Lower lobe of right lung (tissue), 2 donors: ENCODE measurements around the gene MAP7D2. TPM values are rescaled to one million over a fixed set of nuclear protein-coding genes. Genes with fewer than 3 reads are reported as not detected.
A peak's percentile ranks its signal among the peaks of the same experiment; 100 is the strongest.

Experiments
- ATAC-seq, 2 donors: fragments of 200-7000 bp; cut with Tn5 transposase; one replicate each; pipeline ENCODE4 v1.9.1; 2020 to 2022; ENCODE audit warnings: mild to moderate bottlenecking in 2 of 2, moderate library complexity in 2 of 2
- DNase-seq: peaks from one replicate; pipeline ENCODE4 v3.0.0-alpha.2; 2020
- H3K27ac ChIP-seq: fragments of 200-600 bp; one replicate; pipeline ENCODE4 v1.8.0; 2022
- H3K27me3 ChIP-seq: fragments of 200-600 bp; one replicate; pipeline ENCODE4 v1.8.0; 2022; ENCODE audit warnings: low read depth
- H3K36me3 ChIP-seq: fragments of 200-600 bp; one replicate; pipeline ENCODE4 v1.8.0; 2022; ENCODE audit warnings: mild to moderate bottlenecking
- H3K4me1 ChIP-seq: fragments of 200-600 bp; one replicate; pipeline ENCODE4 v1.8.0; 2022
- H3K4me3 ChIP-seq: fragments of 200-600 bp; one replicate; pipeline ENCODE4 v1.8.0; 2022; ENCODE audit warnings: mild to moderate bottlenecking
- H3K9me3 ChIP-seq: fragments of 200-600 bp; one replicate; pipeline ENCODE4 v1.8.0; 2022
- CTCF ChIP-seq: fragments of 200-600 bp; IDR thresholded peaks from one replicate; pipeline ENCODE4 v1.8.0; 2022; ENCODE audit warnings: antibody characterized with exemption, mild to moderate bottlenecking
- intact Hi-C: fragments of 100-400 bp; cut with DNase I; formaldehyde crosslinking; loops from one replicate; pipeline ENCODE4 v1.11.0; 2022
- total RNA-seq: library from RNA; stranded (reverse); fragmentation: NEBNext Ultra II Directional; extraction: Animal tissue kit (Norgen Biotek cat#: 25700); gene quantifications from one replicate; pipeline ENCODE4 v1.2.1, GENCODE V29; 2021
- donor health status: DM: no; HTN: yes; CAD: no; lungs with severe emphysema.

Gene MAP7D2
- total RNA-seq, 1 donor from 2014 or later, result 0.35 TPM

DNA sequence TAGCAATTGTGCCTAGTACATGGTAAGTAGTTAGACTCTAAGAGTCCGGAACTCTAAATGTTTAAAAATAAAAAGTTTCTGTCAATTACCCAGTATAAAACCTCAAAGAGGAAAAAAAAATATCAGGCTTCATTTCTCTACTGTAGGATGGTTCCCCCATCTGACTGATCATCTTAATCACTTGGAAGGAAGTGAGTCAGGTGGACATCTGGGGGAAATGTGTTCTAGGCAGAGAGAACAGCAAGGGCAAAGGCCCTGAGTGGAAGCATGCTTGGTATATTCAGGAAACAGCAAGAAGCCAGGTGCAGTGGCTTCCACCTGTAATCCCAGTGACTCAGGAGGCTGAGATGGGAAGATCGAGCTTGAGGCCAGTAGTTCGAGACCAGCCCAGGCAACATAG, 27.8 kb upstream of the MAP7D2 start:
- ATAC-seq (no peak), DNase-seq (no peak)
- Histone ChIP-seq H3K36me3 (no peaks in the 10 kb centered on the region), H3K27me3 (no peaks in the 10 kb centered on the region), H3K4me1 (peaks cover 9% of the 10 kb centered on the region), H3K9me3 (no peaks in the 10 kb centered on the region), H3K27ac (no peak overlapping the region), H3K4me3 (no peak overlapping the region)
- no peak for TF ChIP-seq CTCF
- intact Hi-C loops, result no loop called here

DNA sequence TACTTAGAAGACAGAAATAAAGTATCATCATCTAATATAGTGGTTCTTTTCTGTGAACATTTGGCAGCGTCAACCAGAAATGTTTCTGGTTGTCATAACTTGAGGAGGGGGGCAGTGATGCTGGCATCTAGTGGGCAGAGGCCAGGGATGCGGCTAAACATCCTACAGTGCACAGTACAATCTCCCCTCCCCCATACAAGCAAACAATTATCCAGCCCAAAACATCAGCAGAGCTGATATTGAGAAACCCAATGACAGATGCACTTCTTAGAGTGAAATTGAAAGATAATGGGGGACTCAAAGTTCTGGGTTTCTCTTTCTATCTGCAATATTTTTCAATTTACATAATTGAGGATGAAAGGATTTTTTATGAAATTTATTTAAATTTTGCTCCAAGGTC, 26.9 kb upstream of the MAP7D2 start:
- intact Hi-C loops, result no loop called here
- DNase-seq (no peak), ATAC-seq (no peak)
- no peak overlapping the region for H3K4me3 ChIP-seq
- no peaks in the 10 kb centered on the region for H3K9me3 ChIP-seq
- H3K27me3 ChIP-seq, result no peaks in the 10 kb centered on the region
- peaks cover 4% of the 10 kb centered on the region for H3K36me3 ChIP-seq
- H3K4me1 ChIP-seq, result peaks cover 17% of the 10 kb centered on the region
- no peak overlapping the region for H3K27ac ChIP-seq
- no peak for TF ChIP-seq CTCF

DNA sequence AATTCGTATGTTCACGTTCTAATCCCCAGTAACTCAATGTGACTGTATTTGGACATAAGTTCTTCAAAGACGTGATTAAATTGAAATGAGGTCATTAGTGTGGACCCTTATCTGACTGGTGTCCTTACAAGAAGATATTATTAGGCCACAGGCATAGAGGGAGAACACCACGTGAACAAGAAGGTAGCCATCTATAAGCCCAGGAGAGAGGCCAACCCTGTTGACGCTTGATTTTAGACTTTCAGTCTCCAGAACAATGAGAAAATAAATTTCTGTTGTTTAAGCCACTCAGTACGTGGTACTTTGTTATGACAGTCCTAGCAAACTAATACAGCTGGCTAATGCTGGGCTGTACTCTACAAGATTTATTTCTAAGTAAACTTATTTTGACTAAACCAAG, 26.4 kb upstream of the MAP7D2 start:
- Histone ChIP-seq H3K4me3 (no peak overlapping the region), H3K4me1 (peaks cover 17% of the 10 kb centered on the region), H3K36me3 (peaks cover 7% of the 10 kb centered on the region), H3K27me3 (no peaks in the 10 kb centered on the region), H3K27ac (peak overlapping the region; percentile 92), H3K9me3 (no peaks in the 10 kb centered on the region)
- intact Hi-C loops, result no loop called here
- TF ChIP-seq CTCF, result no peak
- no peak for ATAC-seq
- DNase-seq, result no peak

DNA sequence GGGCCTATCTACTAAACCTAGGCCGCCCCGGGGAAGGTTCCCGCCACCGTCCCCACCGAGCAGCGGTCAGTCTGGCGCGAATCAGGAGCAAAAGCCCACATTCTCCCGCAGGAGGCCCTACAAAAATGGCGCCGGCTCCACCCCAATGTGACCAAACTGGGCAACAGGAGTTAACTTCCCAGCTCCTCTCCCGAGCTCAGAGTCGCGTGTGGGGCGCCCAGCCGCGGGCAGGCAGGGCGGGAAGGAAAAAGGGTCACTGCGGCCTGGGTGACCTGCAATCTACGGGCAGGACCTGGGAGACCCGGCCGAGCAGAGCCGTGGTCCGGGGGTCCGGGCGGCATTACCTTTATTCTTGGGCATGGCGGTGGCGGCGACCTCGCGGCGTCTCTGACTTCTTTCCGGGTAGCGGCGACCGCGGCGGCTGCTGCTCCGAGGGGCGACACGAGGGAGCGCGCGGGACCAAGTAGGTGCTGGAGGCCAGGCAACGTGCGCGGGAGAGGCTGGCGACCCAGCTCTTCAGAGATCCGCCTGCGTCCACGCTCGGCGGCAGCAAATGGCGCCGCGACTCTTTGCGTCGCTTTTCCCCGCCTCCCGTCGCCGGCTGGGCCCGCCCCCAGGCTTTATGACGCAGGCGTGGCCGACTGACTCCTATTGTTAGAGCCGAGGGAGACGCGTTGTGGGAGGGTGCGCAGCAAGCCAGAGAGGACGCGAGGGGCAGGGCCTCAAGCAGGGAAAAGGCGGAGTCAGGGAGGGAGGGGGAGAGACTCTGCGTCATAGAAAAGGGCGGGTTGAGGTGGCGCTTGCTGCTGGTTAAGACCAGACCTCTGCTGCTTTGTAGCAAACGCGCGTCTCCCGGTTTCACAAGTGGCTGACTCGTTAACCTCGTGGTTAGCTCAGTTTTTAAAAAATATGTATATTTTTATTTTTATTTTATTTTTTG, 24.8 kb upstream of the MAP7D2 start, which contains the start of gene EIF1AX:
EIF1AX (minus strand) TSS at position 558 of the 940 bp plus-strand sequence; CDS start at position 360, 198 bp downstream.
- DNase-seq (peak; percentile 96), ATAC-seq (peak; percentile 99 to 100)
- peak within 1 kb of the TSS; percentile 92 for H3K27ac ChIP-seq
- TF ChIP-seq CTCF, result no peak
- H3K27me3 ChIP-seq, result no peaks in the 10 kb centered on the region
- peak within 1 kb of the TSS; percentile 72 for H3K4me3 ChIP-seq
- no peaks in the 10 kb centered on the region for H3K9me3 ChIP-seq
- H3K36me3 ChIP-seq, result peaks cover 21% of the 10 kb centered on the region
- peaks cover 17% of the 10 kb centered on the region for H3K4me1 ChIP-seq
- intact Hi-C loops, result no loop called here

DNA sequence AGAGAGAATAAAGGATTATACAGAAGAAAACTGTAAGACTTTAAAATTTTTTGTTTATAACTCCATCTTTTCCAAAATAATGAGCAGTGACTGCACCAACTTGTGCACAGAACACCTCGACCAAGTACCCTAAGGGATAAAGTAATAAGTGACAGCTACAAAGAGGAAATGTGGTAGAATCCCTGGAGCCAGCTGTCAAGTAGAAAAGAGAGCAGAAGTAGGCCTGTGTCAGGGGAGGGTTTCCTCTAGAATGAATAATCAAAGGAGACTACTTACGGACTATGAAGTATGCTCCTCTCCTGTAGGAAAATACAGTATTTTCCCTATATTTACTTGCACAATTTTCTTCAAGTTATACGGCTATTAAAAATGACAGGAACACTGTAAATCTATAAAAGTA, 23.7 kb upstream of the MAP7D2 start:
- Histone ChIP-seq H3K4me3 (peak overlapping the region; percentile 72), H3K27ac (no peak overlapping the region), H3K27me3 (no peaks in the 10 kb centered on the region), H3K4me1 (peaks cover 17% of the 10 kb centered on the region), H3K9me3 (no peaks in the 10 kb centered on the region), H3K36me3 (peaks cover 30% of the 10 kb centered on the region)
- DNase-seq (no peak), ATAC-seq (no peak)
- TF ChIP-seq CTCF, result no peak
- intact Hi-C loops, result no loop called here
